Neuronal stem cell (in vitro differentiated cells): Measurements from ENCODE around the gene CCT3.

Source experiments
- DNase-seq: peaks from one replicate; pipeline ENCODE4 v3.0.0-alpha.2; 2013; ENCODE audit warnings: low spot score
- H2AFZ ChIP-seq: one replicate; pipeline ENCODE4 v1.6.1; 2013; ENCODE audit warnings: mild to moderate bottlenecking, low read length, inconsistent platforms
- H2AK5ac ChIP-seq: 2 replicates; pipeline ENCODE4 v1.6.1; 2013; ENCODE audit warnings: low read depth, mild to moderate bottlenecking, inconsistent platforms, low read length, moderate library complexity, mixed read lengths
- H2BK120ac ChIP-seq: 2 replicates; pipeline ENCODE4 v1.6.1; 2013; ENCODE audit warnings: low read depth, mild to moderate bottlenecking, inconsistent platforms, low read length, moderate library complexity, mixed read lengths
- H2BK12ac ChIP-seq: one replicate; pipeline ENCODE4 v1.6.1; 2013; ENCODE audit warnings: low read length, inconsistent platforms
- H2BK15ac ChIP-seq: 2 replicates; pipeline ENCODE4 v1.6.1; 2013; ENCODE audit warnings: mild to moderate bottlenecking, low read length, inconsistent platforms, mixed read lengths
- H2BK5ac ChIP-seq: one replicate; pipeline ENCODE4 v1.6.1; 2013; ENCODE audit warnings: inconsistent platforms, mild to moderate bottlenecking, low read length, moderate library complexity
- H3K14ac ChIP-seq: one replicate; pipeline ENCODE4 v1.6.1; 2013; ENCODE audit warnings: low read length, inconsistent platforms
- H3K18ac ChIP-seq: 2 replicates; pipeline ENCODE4 v1.6.1; 2013; ENCODE audit warnings: low read length, inconsistent platforms
- H3K23ac ChIP-seq: 2 replicates; pipeline ENCODE4 v1.6.1; 2013; ENCODE audit warnings: low read depth, mild to moderate bottlenecking, mixed read lengths, low read length, inconsistent platforms; ENCODE audit not compliant: poor library complexity
- H3K27ac ChIP-seq: replicated peaks from 3 replicates; pipeline ENCODE4 v1.5.1; 2013; ENCODE audit warnings: low read length, inconsistent platforms
- H3K27me3 ChIP-seq, 3 experiments: 2 replicates each; pipeline ENCODE4 v1.6.1; 2013; ENCODE audit warnings: low read length in 3 of 3, mild to moderate bottlenecking in 2 of 3, inconsistent platforms in 1 of 3, low read depth in 1 of 3, mixed read lengths in 1 of 3, moderate library complexity in 1 of 3; ENCODE audit not compliant: control insufficient read depth in 3 of 3, insufficient read depth in 3 of 3
- H3K36me3 ChIP-seq, 2 donors: replicated peaks in 1 of 2; 2 replicates each; pipeline ENCODE4 v1.6.1; 2013; ENCODE audit warnings: low read length in 2 of 2; ENCODE audit not compliant: control insufficient read depth in 2 of 2, insufficient read depth in 2 of 2
- H3K4ac ChIP-seq: 2 replicates; pipeline ENCODE4 v1.6.1; 2013; ENCODE audit warnings: inconsistent platforms, mild to moderate bottlenecking, low read length, moderate library complexity
- H3K4me1 ChIP-seq, 2 donors: 1 replicate in 1 of 2; 2 replicates in 1 of 2; pipeline ENCODE4 v1.6.1; 2013; ENCODE audit warnings: low read length in 2 of 2, low read depth in 1 of 2; ENCODE audit not compliant: control insufficient read depth in 2 of 2, insufficient read depth in 1 of 2
- H3K4me2 ChIP-seq: one replicate; pipeline ENCODE4 v1.6.1; 2013; ENCODE audit warnings: mild to moderate bottlenecking, low read length, inconsistent platforms; ENCODE audit not compliant: insufficient read depth, poor library complexity, severe bottlenecking
- H3K4me3 ChIP-seq, 2 donors: 2 replicates each; pipeline ENCODE4 v1.5.1; 2013; ENCODE audit warnings: low read length in 2 of 2, mild to moderate bottlenecking in 2 of 2, inconsistent platforms in 1 of 2, moderate library complexity in 1 of 2
- H3K79me1 ChIP-seq: one replicate; pipeline ENCODE4 v1.6.1; 2013; ENCODE audit warnings: low read depth, mild to moderate bottlenecking, inconsistent platforms, low read length, moderate library complexity
- H3K9ac ChIP-seq: one replicate; pipeline ENCODE4 v1.6.1; 2013; ENCODE audit warnings: mild to moderate bottlenecking, low read depth, low read length, inconsistent platforms; ENCODE audit not compliant: poor library complexity
- H3K9me3 ChIP-seq, 2 donors: replicated peaks in 1 of 2; 2 replicates each; pipeline versions ENCODE3 to v1.6.1; 2013; ENCODE audit warnings: low read length in 2 of 2, mild to moderate bottlenecking in 2 of 2, inconsistent platforms in 1 of 2, low read depth in 1 of 2, mixed read lengths in 1 of 2, moderate library complexity in 1 of 2; ENCODE audit not compliant: control insufficient read depth in 2 of 2, insufficient read depth in 1 of 2
- H4K8ac ChIP-seq: one replicate; pipeline ENCODE4 v1.6.1; 2013; ENCODE audit warnings: low read depth, mild to moderate bottlenecking, inconsistent platforms, low read length, moderate library complexity
- H4K91ac ChIP-seq: one replicate; pipeline ENCODE4 v1.6.1; 2013; ENCODE audit warnings: low read length, low read depth, mild to moderate bottlenecking, inconsistent platforms; ENCODE audit not compliant: poor library complexity
- WGBS, 2 donors: extraction: QIAGEN DNeasy Blood & Tissue Kit; methylation state at CpG; one replicate each; pipeline ENCODE4 v1.1.7; 2013; ENCODE audit warnings: missing lambda C conversion rate in 2 of 2, mixed read lengths in 1 of 2; ENCODE audit not compliant: insufficient read length in 2 of 2, insufficient replicate concordance in 1 of 2; ENCODE audit errors: extremely low coverage in 2 of 2; 5-methylcytosine and 5-hydroxymethylcytosine counted together

The CCT3 gene

GRCh38 chr1:156263288-156263655 is 74.8 kb downstream of the CCT3 start:
- no peak overlapping the region for H3K4ac ChIP-seq
- no peak overlapping the region for H2BK12ac ChIP-seq
- H2AK5ac ChIP-seq = no peak overlapping the region
- H2BK5ac ChIP-seq = no peak overlapping the region
- no peak overlapping the region for H4K8ac ChIP-seq
- no peak overlapping the region for H2BK120ac ChIP-seq
- no peaks in the 10 kb centered on the region for H3K9me3 ChIP-seq
- H2AFZ ChIP-seq = no peak overlapping the region
- H3K9ac ChIP-seq = no peak overlapping the region
- H3K27ac ChIP-seq = no peak overlapping the region
- H3K14ac ChIP-seq = no peak overlapping the region
- peaks cover 70 to 95% of the 10 kb centered on the region in 2 donors for H3K36me3 ChIP-seq
- H3K23ac ChIP-seq = no peak overlapping the region
- H3K4me2 ChIP-seq = no peak overlapping the region
- no peaks in the 10 kb centered on the region for H3K4me1 ChIP-seq
- DNase-seq = no peak
- peaks cover 0 to 2% (median 0%) of the 10 kb centered on the region in 3 experiments for H3K27me3 ChIP-seq
- no peak overlapping the region for H2BK15ac ChIP-seq
- no peak overlapping the region for H3K4me3 ChIP-seq
- H3K18ac ChIP-seq = no peak overlapping the region
- no peak overlapping the region for H4K91ac ChIP-seq
- WGBS, 2 donors = no CpG with 5 or more reads among the region's 9 CpGs
- H3K79me1 ChIP-seq = peaks cover 5% of the 10 kb centered on the region

GRCh38 chr1:156262461-156263287 is 75.4 kb downstream of the CCT3 start:
- Histone ChIP-seq H2BK15ac (no peak overlapping the region), H3K9ac (no peak overlapping the region), H2BK12ac (no peak overlapping the region), H3K27me3 (peaks cover 0 to 2% (median 0%) of the 10 kb centered on the region in 3 experiments), H3K9me3 (no peaks in the 10 kb centered on the region), H3K4me1 (no peaks in the 10 kb centered on the region), H3K14ac (no peak overlapping the region), H2BK5ac (no peak overlapping the region), H4K8ac (no peak overlapping the region), H3K4ac (no peak overlapping the region), H3K79me1 (peaks cover 5% of the 10 kb centered on the region), H3K23ac (no peak overlapping the region), H3K18ac (no peak overlapping the region), H4K91ac (no peak overlapping the region), H3K36me3 (peaks cover 70 to 95% of the 10 kb centered on the region in 2 donors), H2BK120ac (no peak overlapping the region), H2AFZ (no peak overlapping the region), H2AK5ac (no peak overlapping the region), H3K27ac (no peak overlapping the region), H3K4me3 (no peak overlapping the region), H3K4me2 (no peak overlapping the region)
- WGBS, 2 donors = no CpG with 5 or more reads among the region's 9 CpGs
- no peak for DNase-seq

GRCh38 chr1:156260896-156261295 is 77.2 kb downstream of the CCT3 start:
- DNase-seq = no peak
- Histone ChIP-seq H3K79me1 (peaks cover 3% of the 10 kb centered on the region), H3K23ac (no peak overlapping the region), H2BK120ac (no peak overlapping the region), H3K4me1 (no peaks in the 10 kb centered on the region), H2AFZ (no peak overlapping the region), H3K4me3 (no peak overlapping the region), H3K36me3 (peaks cover 63 to 94% of the 10 kb centered on the region in 2 donors), H3K4ac (no peak overlapping the region), H4K91ac (no peak overlapping the region), H2AK5ac (no peak overlapping the region), H3K14ac (no peak overlapping the region), H2BK15ac (no peak overlapping the region), H3K9me3 (no peaks in the 10 kb centered on the region), H3K9ac (no peak overlapping the region), H2BK12ac (no peak overlapping the region), H2BK5ac (no peak overlapping the region), H3K27me3 (peaks cover 0 to 2% (median 0%) of the 10 kb centered on the region in 3 experiments), H4K8ac (no peak overlapping the region), H3K4me2 (no peak overlapping the region), H3K18ac (no peak overlapping the region), H3K27ac (no peak overlapping the region)
- WGBS, 2 donors = no CpG with 5 or more reads among the region's 2 CpGs

- no peak overlapping the region for H2BK12ac ChIP-seq
- no peak overlapping the region for H4K8ac ChIP-seq
- H3K4me2 ChIP-seq = no peak overlapping the region
- no CpG with 5 or more reads among the region's 3 CpGs for WGBS, 2 donors
- H2BK120ac ChIP-seq = no peak overlapping the region
- H2AFZ ChIP-seq = no peak overlapping the region
- H3K23ac ChIP-seq = no peak overlapping the region
- H3K9ac ChIP-seq = no peak overlapping the region
- DNase-seq = no peak
- no peak overlapping the region for H3K18ac ChIP-seq
- no peak overlapping the region for H3K4me3 ChIP-seq
- H2BK15ac ChIP-seq = no peak overlapping the region
- peaks cover 55 to 88% of the 10 kb centered on the region in 2 donors for H3K36me3 ChIP-seq
- no peak overlapping the region for H3K4ac ChIP-seq
- peaks cover 3% of the 10 kb centered on the region for H3K79me1 ChIP-seq
- H4K91ac ChIP-seq = no peak overlapping the region
- H3K14ac ChIP-seq = no peak overlapping the region
- peaks cover 0 to 2% (median 0%) of the 10 kb centered on the region in 3 experiments for H3K27me3 ChIP-seq
- H2BK5ac ChIP-seq = no peak overlapping the region
- H3K27ac ChIP-seq = no peak overlapping the region
- no peaks in the 10 kb centered on the region for H3K9me3 ChIP-seq
- H2AK5ac ChIP-seq = no peak overlapping the region
- H3K4me1 ChIP-seq = no peaks in the 10 kb centered on the region
Measured at GRCh38 chr1:156259805-156260204, 78.3 kb downstream of the CCT3 start.
